Frontal cortex (tissue), 4 donors: ENCODE data around the gene SIK1. TPM values are rescaled to one million over a fixed set of nuclear protein-coding genes. Genes with fewer than 3 reads are reported as not detected.
"Not testable (repeated sequence)": the region's sequence is repeated elsewhere in the genome, so short reads cannot be mapped to it uniquely, and the experiment has no call there.

Source experiments
- DNase-seq, 2 donors: peaks; one replicate each; pipeline ENCODE4 v3.0.0; 2012; ENCODE audit warnings: low spot score in 2 of 2
- FAIRE-seq: peaks from 2 replicates; lab custom pipeline; 2012; peaks lifted over from hg19 to GRCh38; lab: Jason Lieb, UNC
- total RNA-seq: library from RNA; depleted of rRNA; stranded (reverse); fragments of >200 nt; gene quantifications from one replicate; pipeline ENCODE4 v1.2.3, GENCODE V29; 2014
- donor health status: control.
- donor health status: control.
- donor health status: control.

The SIK1 gene
- 0.82 TPM for total RNA-seq

GRCh38 chr21:43426404-43427241 lies at the start of gene SIK1:
Gene SIK1, minus strand, starts transcription at chr21:43427131. Its CDS starts 953 bp downstream, at chr21:43426178.
- FAIRE-seq, DNase-seq: not testable (repeated sequence)

- FAIRE-seq, DNase-seq: not testable (repeated sequence)
Observed at GRCh38 chr21:43471597-43472242, 44.8 kb upstream of the SIK1 start.

- DNase-seq, FAIRE-seq: not testable (repeated sequence)
Observed at GRCh38 chr21:43469719-43470458, 43.0 kb upstream of the SIK1 start.

GRCh38 chr21:43467785-43468184 lies 40.9 kb upstream of the SIK1 start:
- FAIRE-seq (no peak), DNase-seq (no peak)

DNA sequence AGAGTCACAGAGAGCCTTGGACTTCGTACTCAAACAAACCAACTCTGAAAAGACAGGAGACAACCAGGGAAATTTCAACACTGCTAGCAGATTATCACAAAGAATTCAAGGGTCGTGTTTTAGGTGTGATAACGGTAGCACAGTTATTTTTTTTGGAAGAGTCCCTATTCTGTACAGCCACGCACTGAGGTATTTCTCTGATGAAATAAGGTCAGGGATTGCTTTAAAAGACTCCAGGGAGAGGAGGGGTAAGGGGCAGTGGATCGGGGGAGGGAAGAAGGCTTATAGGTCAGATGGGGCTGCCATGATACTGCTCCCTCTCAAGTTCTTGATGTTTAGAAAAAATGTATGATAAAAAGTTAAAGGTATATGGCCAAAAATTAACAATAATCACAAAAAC lies 38.2 kb upstream of the SIK1 start:
- FAIRE-seq, DNase-seq: not testable (repeated sequence)

DNA sequence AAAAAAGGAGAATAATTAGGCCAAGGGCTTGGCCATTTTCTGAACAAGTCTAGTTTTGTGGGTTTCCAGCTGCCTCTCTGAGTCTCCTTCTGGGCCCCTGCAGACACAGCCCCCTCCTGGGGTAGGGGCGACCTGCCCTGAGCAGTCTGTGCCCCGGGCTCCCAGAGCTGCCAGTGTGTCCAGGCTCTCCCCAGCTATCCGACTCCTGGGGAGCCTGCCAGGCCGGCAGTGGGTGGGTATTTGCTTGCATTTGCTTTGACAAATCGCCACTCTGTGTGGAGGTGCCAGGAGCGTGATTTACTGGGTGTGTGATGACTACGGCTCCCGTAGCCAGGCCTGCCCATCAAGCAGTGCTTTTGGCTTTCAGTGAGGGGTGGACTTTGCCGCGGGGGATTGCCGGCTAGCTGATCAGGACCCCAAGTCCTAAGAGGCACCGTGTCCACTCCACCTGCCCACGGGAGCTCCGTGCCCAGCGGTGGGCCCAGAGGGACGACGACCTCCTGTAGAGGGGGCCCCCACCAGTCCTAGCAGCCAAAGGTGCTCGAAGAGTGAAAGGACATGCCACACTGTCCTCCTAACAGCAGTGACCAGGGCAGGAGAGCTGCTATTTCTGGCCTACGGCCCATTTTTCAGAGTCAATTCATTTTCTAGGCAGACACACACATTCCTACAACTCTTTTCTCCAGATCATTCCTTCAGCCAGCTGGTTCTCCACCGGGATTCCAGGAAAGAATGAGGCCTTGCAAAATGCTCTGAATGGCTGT lies 36.7 kb upstream of the SIK1 start:
- not testable (repeated sequence) for FAIRE-seq, DNase-seq

GRCh38 chr21:43462932-43463331 lies 36.0 kb upstream of the SIK1 start:
- not testable (repeated sequence) for DNase-seq, FAIRE-seq

GRCh38 chr21:43460475-43460874 lies 33.5 kb upstream of the SIK1 start:
- not testable (repeated sequence) for FAIRE-seq, DNase-seq

DNA sequence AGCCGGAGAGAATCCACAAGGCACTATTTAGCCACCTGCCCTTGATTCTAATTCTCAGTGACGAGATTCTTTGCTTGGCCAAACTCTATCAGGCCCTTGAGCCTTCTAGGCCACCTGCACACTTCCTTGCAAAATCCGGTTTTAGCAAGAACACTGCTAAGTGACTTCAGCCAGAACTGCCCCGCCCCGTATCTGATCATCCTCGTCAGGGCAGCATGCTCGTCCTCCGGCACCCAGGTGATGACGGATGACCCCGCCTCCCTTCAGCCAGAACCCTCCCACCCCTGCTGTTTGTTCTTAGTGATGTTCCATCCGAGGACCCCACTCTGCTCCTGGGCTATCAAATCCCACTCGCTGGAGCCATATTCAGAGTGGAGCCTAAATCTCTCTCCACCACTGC lies 32.1 kb upstream of the SIK1 start:
- DNase-seq, FAIRE-seq: not testable (repeated sequence)

GRCh38 chr21:43456616-43457314 lies 29.8 kb upstream of the SIK1 start:
- DNase-seq, FAIRE-seq: not testable (repeated sequence)

DNA sequence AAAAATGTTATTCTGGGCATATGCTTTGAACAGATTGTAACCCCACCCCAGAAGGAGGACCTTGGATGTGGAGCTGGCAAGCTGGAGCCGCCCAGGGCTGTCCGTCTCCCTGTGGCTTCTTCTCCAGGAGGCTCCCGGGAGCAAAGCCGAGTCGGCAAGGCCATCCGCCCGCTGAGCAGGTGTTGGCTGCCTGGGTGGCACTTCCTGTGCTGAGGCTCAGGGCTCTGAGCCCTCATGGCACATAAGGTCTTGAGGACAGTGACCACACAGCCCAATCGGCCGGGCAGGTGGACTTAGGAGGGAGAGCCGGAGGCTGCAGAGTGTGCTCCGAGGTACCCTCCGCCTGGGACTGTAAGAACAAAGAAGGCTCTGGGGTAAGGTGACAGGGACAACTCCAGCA lies 28.8 kb upstream of the SIK1 start:
- FAIRE-seq, result not testable (repeated sequence)

DNA sequence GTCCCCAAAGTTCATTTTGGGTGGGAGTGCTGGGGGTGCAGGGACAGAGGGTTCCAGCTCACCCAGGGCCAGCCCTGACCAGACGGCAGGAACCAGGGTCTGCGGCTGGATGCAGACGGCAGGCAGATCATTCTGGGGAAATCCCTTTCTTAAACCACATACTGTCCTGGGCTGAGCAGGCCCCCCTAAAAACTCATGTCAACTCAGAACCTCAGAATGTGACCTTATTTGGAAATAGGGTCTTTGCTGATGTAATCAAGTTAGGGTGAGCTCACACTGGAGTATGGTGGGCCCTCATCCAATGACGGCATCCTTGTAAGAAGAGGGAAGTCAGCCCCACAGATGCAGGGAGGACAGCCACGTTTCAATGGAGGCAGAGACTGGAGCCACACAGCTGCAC lies 27.2 kb upstream of the SIK1 start:
- DNase-seq, FAIRE-seq: not testable (repeated sequence)

More for the DNA sequence above, 28.8 kb upstream of the SIK1 start:
- not testable (repeated sequence) for DNase-seq

GRCh38 chr21:43451850-43452249 lies 24.9 kb upstream of the SIK1 start:
- not testable (repeated sequence) for FAIRE-seq

GRCh38 chr21:43450287-43450686 lies 23.4 kb upstream of the SIK1 start:
- DNase-seq, FAIRE-seq: not testable (repeated sequence)

More at GRCh38 chr21:43451850-43452249, 24.9 kb upstream of the SIK1 start:
- not testable (repeated sequence) for DNase-seq

GRCh38 chr21:43447353-43447977 lies 20.5 kb upstream of the SIK1 start:
- not testable (repeated sequence) for DNase-seq, FAIRE-seq

DNA sequence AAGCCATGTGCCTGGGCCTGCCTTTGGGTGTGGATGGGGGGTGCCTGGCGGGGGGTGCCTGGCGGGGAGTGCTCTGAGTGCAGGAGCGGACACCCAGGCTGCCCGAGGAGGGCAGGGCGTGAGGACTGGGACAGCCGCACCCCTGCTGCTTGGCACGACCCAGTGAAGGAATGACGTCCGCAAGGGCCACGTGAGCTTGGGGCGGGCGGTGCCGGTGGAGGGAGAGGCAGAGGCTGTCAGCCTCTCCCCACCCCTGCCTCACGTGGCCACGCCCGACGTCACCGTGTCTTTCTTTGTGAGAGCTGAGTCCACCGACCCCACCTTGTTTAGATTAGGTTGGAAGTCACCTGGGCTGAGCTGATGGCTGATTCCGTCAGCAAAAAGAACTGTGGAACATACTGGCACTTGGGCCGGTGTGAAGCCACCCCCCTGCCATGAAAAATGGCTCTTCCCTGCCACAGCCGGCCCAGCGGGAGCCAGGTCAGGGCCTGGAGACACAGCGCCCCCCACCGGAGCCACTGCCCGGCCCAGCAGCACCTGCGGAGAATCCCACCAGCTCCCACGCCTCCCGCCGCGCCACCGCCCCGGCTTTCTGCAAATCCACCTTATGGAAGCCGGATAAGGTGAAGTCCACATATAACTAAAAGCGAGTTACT lies 19.5 kb upstream of the SIK1 start:
- DNase-seq, FAIRE-seq: not testable (repeated sequence)

- not testable (repeated sequence) for DNase-seq, FAIRE-seq
Observed at GRCh38 chr21:43444524-43444923, 17.6 kb upstream of the SIK1 start.

DNA sequence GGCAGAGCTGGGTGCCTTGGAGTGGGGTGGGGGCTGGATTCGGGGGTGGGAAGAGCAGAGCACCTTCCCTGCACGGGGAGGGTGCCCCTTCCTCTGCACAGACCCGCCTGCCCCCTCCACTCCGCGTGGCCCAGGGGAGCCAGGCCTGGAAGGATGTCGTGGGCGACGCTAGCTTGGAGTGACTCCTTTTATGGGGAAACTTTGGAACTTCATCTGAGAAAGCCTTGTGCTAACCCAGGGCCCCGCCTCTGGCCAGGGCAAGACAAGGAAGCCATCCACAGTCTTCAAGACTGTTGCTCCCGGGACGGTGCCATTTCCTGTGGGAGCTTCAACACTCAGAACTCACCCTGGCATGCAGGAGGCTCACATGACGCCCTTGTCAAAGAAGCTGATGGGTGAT lies 15.6 kb upstream of the SIK1 start:
- not testable (repeated sequence) for DNase-seq, FAIRE-seq
